ENCODE measurements around the gene PDE4A.

DNA sequence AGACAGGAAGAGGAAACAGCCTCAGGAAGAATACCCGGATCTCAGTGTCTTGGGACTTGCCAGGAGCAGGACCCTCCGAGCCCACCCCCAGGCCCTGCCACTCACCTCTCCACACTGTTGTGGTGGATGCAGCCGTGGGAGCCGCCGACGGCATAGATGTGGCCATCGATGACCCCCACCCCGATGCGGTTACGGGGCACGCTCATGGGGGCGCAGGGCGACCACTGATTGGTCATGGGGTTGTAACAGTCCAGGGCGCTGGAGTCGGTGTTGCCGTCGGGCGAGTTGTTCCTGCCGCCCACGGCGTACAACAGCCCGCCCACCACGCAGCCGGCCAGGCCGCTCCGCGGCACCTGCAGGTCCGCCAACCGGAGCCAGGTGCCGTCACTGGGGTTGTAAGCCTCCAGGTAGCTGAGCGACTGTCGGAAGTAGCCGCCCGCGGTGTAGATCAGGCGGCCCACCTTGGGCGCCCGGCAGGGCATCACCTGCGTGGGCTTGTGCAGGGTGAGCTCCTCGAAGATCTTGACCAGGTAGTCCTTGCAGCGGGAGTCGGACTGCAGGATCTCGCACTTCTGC lies 71.2 kb downstream of the PDE4A start:
- TF ChIP-seq, protein P1, sequence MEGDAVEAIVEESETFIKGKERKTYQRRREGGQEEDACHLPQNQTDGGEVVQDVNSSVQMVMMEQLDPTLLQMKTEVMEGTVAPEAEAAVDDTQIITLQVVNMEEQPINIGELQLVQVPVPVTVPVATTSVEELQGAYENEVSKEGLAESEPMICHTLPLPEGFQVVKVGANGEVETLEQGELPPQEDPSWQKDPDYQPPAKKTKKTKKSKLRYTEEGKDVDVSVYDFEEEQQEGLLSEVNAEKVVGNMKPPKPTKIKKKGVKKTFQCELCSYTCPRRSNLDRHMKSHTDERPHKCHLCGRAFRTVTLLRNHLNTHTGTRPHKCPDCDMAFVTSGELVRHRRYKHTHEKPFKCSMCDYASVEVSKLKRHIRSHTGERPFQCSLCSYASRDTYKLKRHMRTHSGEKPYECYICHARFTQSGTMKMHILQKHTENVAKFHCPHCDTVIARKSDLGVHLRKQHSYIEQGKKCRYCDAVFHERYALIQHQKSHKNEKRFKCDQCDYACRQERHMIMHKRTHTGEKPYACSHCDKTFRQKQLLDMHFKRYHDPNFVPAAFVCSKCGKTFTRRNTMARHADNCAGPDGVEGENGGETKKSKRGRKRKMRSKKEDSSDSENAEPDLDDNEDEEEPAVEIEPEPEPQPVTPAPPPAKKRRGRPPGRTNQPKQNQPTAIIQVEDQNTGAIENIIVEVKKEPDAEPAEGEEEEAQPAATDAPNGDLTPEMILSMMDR (IDR thresholded peaks at IDR 0.05; ENCODE audit: poor library complexity), result no peak
- no peak for TF ChIP-seq EZH2phosphoT487 (IDR thresholded peaks at IDR 0.05; ENCODE audit: low read depth, severe bottlenecking, unreplicated experiment)
